Measurements from ENCODE around the gene THAP4.
"Not testable (repeated sequence)": the region's sequence is repeated elsewhere in the genome, so short reads cannot be mapped to it uniquely, and the experiment has no call there.

THAP4 gene

GRCh38 chr2:241609859-241610793 is 26.8 kb downstream of the THAP4 start:
- DNase-seq, result no peak

DNA sequence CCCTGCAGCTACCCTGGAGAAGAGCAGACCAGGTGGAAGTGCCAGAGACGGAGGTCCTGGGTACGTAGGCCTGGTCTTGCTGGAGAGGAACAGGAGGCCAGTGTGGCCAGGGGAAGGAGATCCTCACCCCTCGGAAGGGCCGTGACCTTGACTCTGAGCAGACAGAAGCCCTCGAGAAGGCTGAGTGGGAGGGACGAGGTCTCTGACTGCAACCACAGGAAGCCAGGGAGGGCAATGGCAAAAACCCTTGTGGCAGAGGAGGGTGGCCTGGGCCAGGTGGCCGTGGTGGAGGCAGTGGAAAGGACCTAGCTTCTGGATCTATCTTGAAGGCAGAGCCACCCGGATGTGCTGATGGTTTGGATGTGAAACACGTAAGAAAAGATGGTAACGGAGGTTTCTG is 28.1 kb downstream of the THAP4 start:
- no peak for DNase-seq

DNA sequence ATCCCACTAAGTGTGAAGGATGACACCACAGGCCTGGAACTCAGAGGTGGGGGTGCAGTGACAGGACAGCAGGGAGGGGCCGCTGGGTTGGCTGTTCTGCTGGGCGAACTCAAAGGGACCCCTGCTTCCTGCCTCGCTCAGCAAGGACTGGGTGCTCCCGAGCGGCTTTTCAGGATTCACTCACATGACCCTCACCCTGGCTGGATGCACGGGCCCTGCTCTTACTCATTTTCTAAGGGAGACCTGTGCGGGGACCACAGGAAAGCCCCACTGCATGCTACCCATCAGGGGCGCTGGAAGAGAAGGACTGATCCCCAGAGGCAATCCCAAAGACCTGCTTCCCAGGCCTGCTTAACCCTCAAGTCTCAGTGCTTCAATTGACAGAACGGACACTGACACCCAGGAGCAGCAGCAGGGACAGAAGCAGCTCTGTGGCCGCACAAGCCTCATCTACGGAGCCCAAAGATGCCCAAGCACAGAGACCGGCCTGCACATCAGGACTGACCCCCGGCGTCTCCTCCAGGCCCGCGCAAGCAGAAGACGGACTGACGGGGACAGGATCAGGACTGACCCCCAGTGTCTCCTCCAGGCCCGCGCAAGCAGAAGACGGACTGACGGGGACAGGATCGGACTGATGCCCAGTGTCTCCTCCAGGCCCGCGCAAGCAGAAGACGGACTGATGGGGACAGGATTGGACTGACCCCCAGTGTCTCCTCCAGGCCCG is 29.6 kb downstream of the THAP4 start:
- no peak for DNase-seq

- DNase-seq, result no peak
Observed at GRCh38 chr2:241606186-241606585, 30.8 kb downstream of the THAP4 start.

DNA sequence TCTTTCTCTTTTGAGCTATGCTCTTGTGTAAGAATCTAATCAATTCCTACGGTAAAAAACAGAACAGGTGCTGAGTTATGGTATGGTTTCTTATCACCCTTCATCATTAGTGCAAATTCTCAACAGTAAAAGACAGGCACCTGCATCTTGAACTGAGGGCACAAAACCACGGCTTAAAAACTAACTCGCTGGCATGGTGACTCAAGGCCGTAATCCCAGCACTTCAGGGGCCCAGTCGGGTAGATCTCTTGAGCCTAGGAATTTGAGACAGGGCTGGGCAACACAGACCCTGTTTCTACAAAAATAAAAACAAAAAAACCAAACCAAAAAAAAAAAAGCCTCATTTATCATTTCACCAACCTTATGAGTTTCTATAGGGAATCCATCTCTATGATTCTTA is 33.3 kb downstream of the THAP4 start:
- no peak for DNase-seq

GRCh38 chr2:241602720-241603119 is 34.2 kb downstream of the THAP4 start:
- no peak for DNase-seq

- no peak for DNase-seq
Observed at GRCh38 chr2:241601841-241602240, 35.1 kb downstream of the THAP4 start.

DNA sequence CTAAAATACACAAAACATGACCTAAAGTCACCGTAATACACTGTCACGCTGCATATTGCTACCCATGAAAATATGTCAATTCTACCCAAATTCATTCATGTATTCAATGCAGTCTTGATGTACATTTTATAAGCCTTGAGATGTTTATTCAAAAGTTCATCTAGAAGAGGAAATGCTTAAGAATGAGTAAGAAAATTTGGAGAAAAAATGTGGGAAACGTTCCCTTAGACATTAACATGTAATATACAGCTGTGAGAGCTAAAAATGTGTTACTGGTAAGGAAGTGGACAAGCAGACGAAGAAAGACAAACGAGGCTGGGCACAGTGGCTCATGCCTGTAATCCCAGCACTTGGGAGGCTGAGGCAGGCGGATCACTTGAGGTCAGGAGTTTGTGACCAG is 37.3 kb downstream of the THAP4 start:
- DNase-seq, result no peak

DNA sequence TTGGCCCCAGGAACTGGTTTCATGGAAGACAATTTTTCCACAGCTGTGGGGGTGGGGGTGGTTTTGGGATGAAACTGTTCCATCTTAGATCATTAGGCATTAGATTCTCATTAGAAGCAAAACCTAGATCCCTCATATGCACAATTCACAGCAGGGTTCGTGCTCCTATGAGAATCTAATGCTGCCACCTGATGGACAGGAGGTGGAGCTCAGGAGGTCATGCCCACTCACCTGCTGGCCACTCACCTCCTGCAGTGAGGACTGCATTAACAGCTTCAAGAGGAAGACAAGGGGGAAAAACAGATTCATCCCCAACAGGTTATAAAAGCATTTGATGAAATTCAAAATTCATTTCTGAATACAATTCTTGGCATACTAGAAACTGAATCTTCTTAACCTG is 38.5 kb downstream of the THAP4 start:
- DNase-seq, result no peak

DNA sequence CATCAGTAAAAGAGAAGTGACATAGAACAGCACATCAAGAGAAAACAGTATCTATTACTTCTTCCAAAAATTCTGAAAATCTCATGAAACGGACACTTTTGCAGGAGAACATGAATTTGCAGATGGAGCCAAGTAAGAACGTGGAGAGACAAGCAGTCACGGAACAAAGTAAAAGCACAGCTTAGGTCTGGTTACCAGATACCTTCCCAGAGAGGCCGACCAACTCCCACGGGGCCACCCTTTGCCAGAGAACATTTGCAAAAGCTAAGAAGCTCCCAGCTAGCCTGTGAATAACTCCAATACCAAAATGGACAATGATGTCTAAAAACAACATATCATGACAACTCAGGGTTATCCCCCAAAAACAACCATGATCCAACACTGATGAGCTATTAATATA is 38.9 kb downstream of the THAP4 start:
- no peak for DNase-seq

GRCh38 chr2:241597561-241597960 is 39.4 kb downstream of the THAP4 start:
- no peak for DNase-seq

GRCh38 chr2:241595600-241596140 is 41.3 kb downstream of the THAP4 start:
- no peak for DNase-seq

- no peak for DNase-seq
Observed at GRCh38 chr2:241593271-241593670, 43.7 kb downstream of the THAP4 start.

- DNase-seq, result no peak
Observed at GRCh38 chr2:241592126-241592845, 44.7 kb downstream of the THAP4 start.

DNA sequence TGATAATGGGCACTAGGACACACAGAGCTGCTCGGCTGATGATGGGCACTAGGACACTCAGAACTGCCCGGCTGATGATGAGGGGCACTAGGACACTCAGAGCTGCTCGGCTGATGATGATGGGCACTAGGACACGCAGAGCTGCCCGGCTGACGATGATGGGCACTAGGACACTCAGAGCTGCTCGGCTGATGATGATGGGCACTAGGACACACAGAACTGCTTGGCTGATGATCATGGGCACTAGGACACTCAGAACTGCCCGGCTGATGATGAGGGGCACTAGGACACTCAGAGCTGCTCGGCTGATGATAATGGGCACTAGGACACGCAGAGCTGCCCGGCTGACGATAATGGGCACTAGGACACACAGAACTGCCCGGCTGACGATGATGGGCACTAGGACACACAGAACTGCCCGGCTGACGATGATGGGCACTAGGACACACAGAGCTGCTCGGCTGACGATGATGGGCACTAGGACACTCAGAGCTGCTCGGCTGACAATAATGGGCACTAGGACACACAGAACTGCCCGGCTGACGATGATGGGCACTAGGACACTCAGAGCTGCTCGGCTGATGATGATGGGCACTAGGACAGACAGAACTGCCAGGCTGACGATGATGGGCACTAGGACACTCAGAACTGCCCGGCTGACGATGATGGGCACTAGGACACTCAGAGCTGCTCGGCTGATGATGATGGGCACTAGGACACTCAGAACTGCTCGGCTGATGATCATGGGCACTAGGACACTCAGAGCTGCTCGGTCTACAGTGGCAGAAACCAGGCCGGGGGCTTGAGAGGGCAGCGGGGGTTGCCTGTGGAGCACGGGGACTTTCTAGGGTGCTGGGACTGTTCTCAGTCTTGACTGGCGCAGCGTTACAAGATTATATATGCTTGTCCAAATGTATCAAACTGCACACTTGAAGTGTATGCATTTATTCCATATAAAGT is 46.2 kb downstream of the THAP4 start:
- DNase-seq, result not testable (repeated sequence)

DNA sequence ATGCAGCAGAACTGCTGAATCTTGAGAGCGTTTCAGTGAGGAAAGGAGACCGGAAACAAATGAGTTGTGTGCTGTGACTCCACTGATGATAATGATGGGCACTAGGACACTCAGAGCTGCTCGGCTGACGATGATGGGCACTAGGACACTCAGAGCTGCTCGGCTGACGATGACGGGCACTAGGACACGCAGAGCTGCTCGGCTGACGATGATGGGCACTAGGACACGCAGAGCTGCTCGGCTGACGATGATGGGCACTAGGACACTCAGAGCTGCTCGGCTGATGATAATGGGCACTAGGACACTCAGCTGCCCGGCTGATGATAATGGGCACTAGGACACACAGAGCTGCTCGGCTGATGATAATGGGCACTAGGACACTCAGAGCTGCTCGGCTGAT is 47.1 kb downstream of the THAP4 start:
- not testable (repeated sequence) for DNase-seq

DNA sequence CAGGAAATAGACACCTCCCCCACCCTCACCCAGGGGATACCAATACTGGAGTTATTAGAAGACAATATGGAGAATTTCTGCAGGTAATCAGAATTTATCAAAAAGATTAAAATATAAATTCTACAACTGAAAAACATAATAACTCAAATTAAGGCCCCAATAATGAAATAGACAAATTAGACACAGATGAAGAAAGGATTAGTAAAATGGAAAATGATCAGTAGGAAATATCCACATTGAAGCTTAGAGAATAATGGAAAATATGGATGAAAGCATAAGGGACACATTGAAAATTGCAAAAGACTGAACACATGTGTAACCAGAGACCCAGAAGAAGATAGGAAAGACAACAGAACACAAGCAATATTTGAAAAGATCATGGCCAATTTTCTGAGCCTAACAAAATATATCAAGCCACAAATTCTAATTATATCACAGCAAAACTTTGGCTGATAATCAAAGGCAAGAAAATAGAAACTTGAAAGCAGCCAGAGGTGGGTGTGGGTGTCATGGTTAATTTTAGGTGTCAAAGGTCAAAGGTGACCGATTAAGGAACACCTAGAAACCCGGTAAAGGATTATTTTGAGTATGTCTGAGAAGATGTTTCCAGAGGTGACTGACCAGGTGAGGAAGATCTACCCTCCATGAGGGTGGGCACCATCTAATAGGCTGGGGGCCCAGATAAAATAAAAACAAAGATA is 50.2 kb downstream of the THAP4 start:
- no peak for DNase-seq

GRCh38 chr2:241584436-241584835 is 52.5 kb downstream of the THAP4 start:
- DNase-seq, result no peak

DNA sequence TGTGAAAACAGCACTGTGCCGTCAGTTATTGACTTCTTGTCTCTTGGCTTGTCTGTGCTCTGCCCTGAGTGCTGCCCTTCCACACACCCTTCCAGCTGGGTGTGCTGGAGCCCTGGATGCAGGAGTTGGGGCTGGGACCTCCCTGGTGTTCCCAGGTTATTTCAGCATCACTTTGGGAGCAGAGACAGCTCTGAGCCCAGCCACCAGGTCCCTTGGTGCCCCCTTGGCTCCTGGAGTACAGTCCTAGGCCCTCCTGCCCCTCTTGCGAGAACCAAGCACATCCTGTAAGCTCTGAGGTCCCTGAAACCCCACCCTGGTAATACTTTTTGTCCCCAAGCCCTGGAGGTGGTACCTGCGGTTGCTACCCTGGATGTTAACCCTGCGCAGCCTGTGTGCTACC is 54.2 kb downstream of the THAP4 start:
- no peak for DNase-seq

DNA sequence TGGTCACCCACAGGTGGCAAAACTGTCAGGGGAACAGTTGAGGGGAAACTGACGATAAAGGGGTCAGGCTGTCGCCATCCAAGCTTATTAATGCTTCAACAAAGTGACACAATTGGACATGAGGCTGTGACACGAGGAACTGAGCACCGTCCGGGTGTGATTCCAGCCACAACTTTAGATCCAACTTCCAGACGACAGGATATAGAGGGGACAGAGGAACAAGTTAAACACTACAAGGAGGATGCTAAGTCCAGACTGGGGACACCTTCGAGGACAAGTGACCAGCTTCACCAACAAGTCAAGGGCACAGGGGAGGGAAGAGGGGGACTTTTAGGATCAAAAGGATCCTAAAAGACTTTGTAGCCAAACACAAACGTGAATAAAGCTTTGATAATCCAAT is 54.6 kb downstream of the THAP4 start:
- no peak for DNase-seq

GRCh38 chr2:241579281-241579680 is 57.7 kb downstream of the THAP4 start:
- no peak for DNase-seq
